GM20431 (cell line): ENCODE results near the gene RIPPLY3.
"Not testable (repeated sequence)": the region's sequence is repeated elsewhere in the genome, so short reads cannot be mapped to it uniquely, and the experiment has no call there.

ENCODE experiments used
- in situ Hi-C: fragments of 300-500 bp; cut with MseI, MboI; formaldehyde crosslinking; loops from one replicate; pipeline ENCODE4 v1.15.0; 2020; ENCODE audit warnings: low sequenced_read_pairs; ENCODE audit not compliant: unreplicated experiment

Gene RIPPLY3

GRCh38 chr21:37005548-37006485, 685 bp upstream of the RIPPLY3 start:
- in situ Hi-C loops: no loop called here

- in situ Hi-C loops: no loop called here
Observed at GRCh38 chr21:37008724-37009123, 2.2 kb downstream of the RIPPLY3 start.

- in situ Hi-C loops: no loop called here
Observed at GRCh38 chr21:37009740-37010341, 3.3 kb downstream of the RIPPLY3 start.

- in situ Hi-C loops: no loop called here
Observed at GRCh38 chr21:37017951-37018679, 11.6 kb downstream of the RIPPLY3 start.

GRCh38 chr21:37026499-37026898, 20.0 kb downstream of the RIPPLY3 start:
- in situ Hi-C loops: no loop called here

- in situ Hi-C loops: no loop called here
Observed at GRCh38 chr21:37028570-37028969, 22.1 kb downstream of the RIPPLY3 start.

GRCh38 chr21:37030864-37031263, 24.4 kb downstream of the RIPPLY3 start:
- in situ Hi-C loops: no loop called here

- in situ Hi-C loops: no loop called here
Observed at GRCh38 chr21:37032293-37032692, 25.8 kb downstream of the RIPPLY3 start.

GRCh38 chr21:37032877-37033471, 26.5 kb downstream of the RIPPLY3 start:
- in situ Hi-C loops: no loop called here

- in situ Hi-C loops: not testable (repeated sequence)
Observed at GRCh38 chr21:37034394-37034793, 27.9 kb downstream of the RIPPLY3 start.

GRCh38 chr21:37036177-37036576, 29.7 kb downstream of the RIPPLY3 start:
- in situ Hi-C loops: no loop called here

- in situ Hi-C loops: no loop called here
Observed at GRCh38 chr21:37039411-37040075, 33.0 kb downstream of the RIPPLY3 start.

- in situ Hi-C loops: no loop called here
Observed at GRCh38 chr21:37040212-37040611, 33.7 kb downstream of the RIPPLY3 start.

GRCh38 chr21:37041706-37042271, 35.3 kb downstream of the RIPPLY3 start:
- in situ Hi-C loops: no loop called here

- in situ Hi-C loops: no loop called here
Observed at GRCh38 chr21:37043818-37044217, 37.3 kb downstream of the RIPPLY3 start.

GRCh38 chr21:37044643-37045042, 38.1 kb downstream of the RIPPLY3 start:
- in situ Hi-C loops: no loop called here

- in situ Hi-C loops: no loop called here
Observed at GRCh38 chr21:37045149-37045548, 38.6 kb downstream of the RIPPLY3 start.

- in situ Hi-C loops: no loop called here
Observed at GRCh38 chr21:37045556-37045955, 39.1 kb downstream of the RIPPLY3 start.

- in situ Hi-C loops: no loop called here
Observed at GRCh38 chr21:37047079-37047478, 40.6 kb downstream of the RIPPLY3 start.

GRCh38 chr21:37049741-37050140, 43.2 kb downstream of the RIPPLY3 start:
- in situ Hi-C loops: not testable (repeated sequence)
